Peyer's patch (tissue), 4 donors: ENCODE measurements around the gene MTUS2. TPM values are rescaled to one million over a fixed set of nuclear protein-coding genes. Genes with fewer than 3 reads are reported as not detected.

ENCODE experiments used
- DNase-seq, 3 donors: peaks; one replicate each; pipeline ENCODE4 v3.0.0-alpha.2; 2017 to 2019
- H3K27ac ChIP-seq, 4 donors: fragments of 200-600 bp; sonication (generic); one replicate each; pipeline ENCODE4 v1.5.1; 2016 to 2019
- H3K27me3 ChIP-seq, 2 donors: fragments of 200-600 bp; sonication (generic); one replicate each; pipeline ENCODE4 v1.5.1; 2019
- H3K36me3 ChIP-seq, 3 donors: fragments of 200-600 bp; sonication (generic); one replicate each; pipeline ENCODE4 v1.5.1; 2016 to 2019
- H3K4me1 ChIP-seq, 4 donors: fragments of 200-600 bp; sonication (generic); one replicate each; pipeline ENCODE4 v1.5.1; 2016 to 2019
- H3K4me3 ChIP-seq, 4 donors: fragments of 200-600 bp; sonication (generic); 1 replicate in 3 of 4; 2 replicates in 1 of 4; pipeline ENCODE4 v1.5.1; 2016 to 2019; ENCODE audit warnings: mild to moderate bottlenecking in 1 of 4
- H3K9me3 ChIP-seq, 4 donors: fragments of 200-600 bp; sonication (generic); one replicate each; pipeline ENCODE4 v1.5.1; 2016 to 2019; ENCODE audit warnings: mild to moderate bottlenecking in 1 of 4
- CTCF ChIP-seq, 6 experiments: fragments of 450-650 bp in 4 of 6; fragments of 200-600 bp in 2 of 6; sonication (generic) in 1 of 6; IDR thresholded peaks; one replicate each; pipeline ENCODE4 v1.5.1; 2017 to 2019; ENCODE audit warnings: antibody characterized with exemption in 6 of 6, mild to moderate bottlenecking in 3 of 6, moderate library complexity in 1 of 6
- POLR2A ChIP-seq, 2 donors: fragments of 450-650 bp; IDR thresholded peaks; one replicate each; pipeline ENCODE4 v1.5.1; 2017; ENCODE audit warnings: antibody characterized with exemption in 2 of 2, mild to moderate bottlenecking in 2 of 2, moderate library complexity in 2 of 2
- total RNA-seq, 4 donors: library from RNA; depleted of rRNA; stranded (reverse); fragments of >200 nt; gene quantifications; one replicate each; pipeline ENCODE4 v1.1.0, GENCODE V29; 2016

The MTUS2 gene
- total RNA-seq, 4 donors from 2014 or later = 0.13 to 0.28 (median 0.18) TPM; not detected in 1

- Histone ChIP-seq H3K9me3 (no peaks in the 10 kb centered on the region), H3K27me3 (no peaks in the 10 kb centered on the region), H3K27ac (no peak overlapping the region), H3K4me1 (no peaks in the 10 kb centered on the region), H3K36me3 (no peaks in the 10 kb centered on the region), H3K4me3 (no peak overlapping the region)
- TF ChIP-seq CTCF (IDR thresholded peaks at IDR 0.05) (no peak), POLR2A (IDR thresholded peaks at IDR 0.05) (no peak)
- DNase-seq = no peak
These were observed 359.9 kb downstream of the MTUS2 start for GRCh38 chr13:29180055-29180454.

- no peaks in the 10 kb centered on the region for H3K4me1 ChIP-seq
- H3K9me3 ChIP-seq = no peaks in the 10 kb centered on the region
- no peak overlapping the region for H3K27ac ChIP-seq
- DNase-seq = no peak
- H3K36me3 ChIP-seq = no peaks in the 10 kb centered on the region
- TF ChIP-seq POLR2A (IDR thresholded peaks at IDR 0.05) = no peak
- TF ChIP-seq CTCF (IDR thresholded peaks at IDR 0.05) = no peak
- H3K27me3 ChIP-seq = no peaks in the 10 kb centered on the region
- H3K4me3 ChIP-seq = no peak overlapping the region
These were observed 362.1 kb downstream of the MTUS2 start for GRCh38 chr13:29182216-29182615.

GRCh38 chr13:29185926-29186325 is 365.8 kb downstream of the MTUS2 start:
- H3K27me3 ChIP-seq = no peaks in the 10 kb centered on the region
- no peak for TF ChIP-seq POLR2A (IDR thresholded peaks at IDR 0.05)
- TF ChIP-seq CTCF (IDR thresholded peaks at IDR 0.05) = no peak
- no peaks in the 10 kb centered on the region for H3K9me3 ChIP-seq
- H3K27ac ChIP-seq = no peak overlapping the region
- no peak overlapping the region for H3K4me3 ChIP-seq
- DNase-seq = no peak
- H3K36me3 ChIP-seq = no peaks in the 10 kb centered on the region
- H3K4me1 ChIP-seq = no peaks in the 10 kb centered on the region

- no peak for DNase-seq
- no peak overlapping the region for H3K4me3 ChIP-seq
- no peaks in the 10 kb centered on the region for H3K9me3 ChIP-seq
- H3K27me3 ChIP-seq = no peaks in the 10 kb centered on the region
- no peaks in the 10 kb centered on the region for H3K36me3 ChIP-seq
- TF ChIP-seq CTCF (IDR thresholded peaks at IDR 0.05) (no peak), POLR2A (IDR thresholded peaks at IDR 0.05) (no peak)
- H3K4me1 ChIP-seq = no peaks in the 10 kb centered on the region
- H3K27ac ChIP-seq = no peak overlapping the region
These were observed 367.4 kb downstream of the MTUS2 start for GRCh38 chr13:29187584-29187983.

GRCh38 chr13:29190298-29190697 is 370.2 kb downstream of the MTUS2 start:
- Histone ChIP-seq H3K4me3 (no peak overlapping the region), H3K4me1 (no peaks in the 10 kb centered on the region), H3K9me3 (no peaks in the 10 kb centered on the region), H3K27ac (no peak overlapping the region), H3K36me3 (no peaks in the 10 kb centered on the region), H3K27me3 (no peaks in the 10 kb centered on the region)
- no peak for DNase-seq
- no peak for TF ChIP-seq POLR2A (IDR thresholded peaks at IDR 0.05)
- no peak for TF ChIP-seq CTCF (IDR thresholded peaks at IDR 0.05)

- no peak overlapping the region for H3K27ac ChIP-seq
These were observed 372.9 kb downstream of the MTUS2 start for GRCh38 chr13:29193083-29193482.

More at GRCh38 chr13:29193083-29193482, 372.9 kb downstream of the MTUS2 start:
- TF ChIP-seq CTCF (IDR thresholded peaks at IDR 0.05) = no peak
- no peak for TF ChIP-seq POLR2A (IDR thresholded peaks at IDR 0.05)
- Histone ChIP-seq H3K9me3 (no peaks in the 10 kb centered on the region), H3K36me3 (no peaks in the 10 kb centered on the region), H3K4me1 (no peaks in the 10 kb centered on the region), H3K4me3 (no peak overlapping the region), H3K27me3 (no peaks in the 10 kb centered on the region)
- DNase-seq = no peak
